ENCODE results near the gene IFNG-AS1.

The IFNG-AS1 gene

DNA sequence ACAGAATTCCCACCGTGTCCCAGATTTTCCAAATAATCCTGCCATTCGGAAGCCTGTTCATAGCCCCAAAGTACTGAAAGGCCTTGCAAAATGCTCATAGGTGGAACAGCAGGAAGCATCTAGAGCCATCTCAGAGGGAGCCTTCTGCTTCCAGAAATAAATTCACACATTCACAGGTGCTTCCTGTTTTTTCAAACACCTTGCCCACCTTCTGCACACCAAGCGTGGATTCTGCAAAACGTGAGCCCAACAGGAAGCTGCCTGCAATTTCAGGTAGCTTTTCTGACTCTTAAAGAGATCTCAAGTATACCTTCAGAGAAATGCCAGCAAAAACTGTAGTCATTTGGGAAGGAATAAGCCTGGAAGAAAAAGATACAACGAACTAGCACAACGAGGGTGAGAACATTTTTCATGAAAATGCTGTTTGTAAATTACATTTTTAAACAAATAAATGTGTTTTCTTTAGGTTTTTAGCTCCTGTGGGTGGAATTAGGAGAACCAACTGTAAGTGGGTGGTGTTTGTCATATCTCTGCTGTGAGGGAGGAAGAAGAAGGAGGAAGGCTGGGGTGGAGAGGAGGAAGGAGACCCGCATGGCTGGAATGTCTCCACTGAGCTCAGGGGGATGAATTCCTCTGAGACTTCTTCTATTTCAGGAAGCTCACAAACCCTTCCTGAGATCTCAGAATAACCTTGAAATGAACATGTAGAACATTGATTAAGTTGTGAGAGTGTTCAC is at the start of gene IFNG-AS1:
TSS of gene IFNG-AS1 (plus strand) at position 264 of the 737 bp plus-strand sequence.
- no peak for DNase-seq (ENCODE audit: low read depth)

DNA sequence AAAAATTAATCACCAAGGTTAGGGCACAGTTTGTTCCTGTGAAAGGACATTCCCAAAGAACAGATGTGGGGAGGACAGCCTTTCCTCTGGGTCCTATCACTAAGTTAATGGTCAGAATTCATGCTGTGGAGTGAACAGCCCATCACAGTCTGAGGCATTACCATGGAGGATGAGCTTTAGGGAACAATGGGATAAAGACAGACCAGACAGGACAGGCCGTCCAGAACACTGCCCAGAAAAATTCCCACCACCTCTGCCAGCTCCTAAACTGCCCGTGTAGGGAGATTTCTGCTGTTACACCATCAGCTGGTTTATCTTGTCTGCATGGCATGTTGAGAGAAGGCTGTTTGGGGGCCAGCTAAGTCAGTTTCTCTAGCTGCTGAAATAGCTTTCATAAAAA is 49.6 kb upstream of the IFNG-AS1 start:
- no peak for DNase-seq (ENCODE audit: low read depth)

DNA sequence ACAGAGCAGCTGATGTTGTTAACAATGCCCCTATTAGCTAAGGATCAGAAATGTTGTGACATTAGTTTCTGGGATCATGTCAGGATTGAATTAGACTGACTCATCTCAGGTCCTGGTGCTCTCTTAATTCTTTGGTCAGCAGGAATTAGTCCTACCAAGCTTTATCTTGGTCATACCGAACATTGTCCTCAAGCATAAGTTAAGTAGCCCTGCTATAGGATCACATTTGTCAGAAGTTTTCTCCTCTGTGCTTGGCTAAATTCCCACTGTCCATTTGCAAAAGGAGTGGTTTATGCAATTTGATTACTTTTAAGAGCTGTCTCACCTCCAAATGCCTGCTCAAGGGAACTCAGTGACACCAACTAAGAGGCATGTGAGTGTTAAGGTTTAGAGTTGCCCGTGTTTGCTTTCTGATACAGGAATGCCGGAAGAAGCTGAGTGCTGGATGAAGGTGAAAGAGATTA is 48.4 kb upstream of the IFNG-AS1 start:
- no peak for DNase-seq (ENCODE audit: low read depth)

DNA sequence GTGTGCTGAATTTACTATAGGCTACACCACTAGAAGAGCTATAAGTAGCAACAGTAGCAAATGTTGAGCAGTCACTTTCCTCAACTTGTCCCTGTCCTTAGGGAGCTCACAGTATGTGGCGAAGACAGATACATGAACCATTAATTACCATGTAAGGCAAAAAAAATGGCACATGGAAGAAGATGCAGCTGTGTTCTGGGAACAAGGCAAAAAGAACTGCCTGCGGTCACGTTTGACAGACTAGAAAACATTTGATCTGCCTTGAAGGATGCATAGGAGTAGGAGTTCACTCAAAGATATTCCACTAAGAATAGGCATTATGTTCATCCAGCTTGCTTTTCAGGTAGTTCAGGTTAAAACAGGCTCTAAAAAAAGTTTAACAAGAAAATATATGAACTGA is 46.5 kb upstream of the IFNG-AS1 start:
- DNase-seq (ENCODE audit: low read depth): no peak

DNA sequence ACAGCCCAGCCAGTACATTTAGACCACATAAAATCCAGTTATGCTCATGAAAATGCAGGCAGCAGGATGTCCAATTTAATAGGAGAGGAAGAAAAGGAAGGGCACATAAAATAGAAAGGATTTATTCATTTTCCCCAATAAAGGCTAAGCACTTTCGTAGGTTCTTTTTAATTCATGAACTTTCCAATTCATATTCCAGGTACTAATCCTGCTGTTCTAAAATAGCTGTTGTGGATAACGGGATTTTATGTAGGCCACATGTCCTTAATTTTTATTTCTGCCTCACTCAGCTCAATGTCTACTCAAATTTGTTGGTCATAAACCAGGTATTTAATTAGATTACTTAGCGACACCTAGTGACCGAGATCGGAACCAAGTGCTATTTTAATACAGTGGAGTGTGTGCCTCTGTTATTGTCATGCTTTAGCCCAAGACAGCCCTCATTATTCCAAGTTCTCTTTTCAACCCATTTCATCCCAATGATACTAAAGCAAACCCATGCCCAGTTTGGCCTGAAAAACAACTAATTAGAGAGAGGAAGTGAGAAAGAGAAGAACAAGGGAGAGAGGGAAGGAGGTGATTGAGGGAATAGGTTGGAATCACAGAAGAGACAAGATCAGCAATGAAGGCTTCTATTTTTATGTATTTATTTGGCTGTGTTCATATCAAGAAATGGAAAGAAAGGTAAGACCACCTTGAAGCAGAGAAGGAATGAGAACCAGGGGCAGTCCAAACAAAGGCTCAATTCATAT is 45.9 kb upstream of the IFNG-AS1 start:
- DNase-seq (ENCODE audit: low read depth): no peak

DNA sequence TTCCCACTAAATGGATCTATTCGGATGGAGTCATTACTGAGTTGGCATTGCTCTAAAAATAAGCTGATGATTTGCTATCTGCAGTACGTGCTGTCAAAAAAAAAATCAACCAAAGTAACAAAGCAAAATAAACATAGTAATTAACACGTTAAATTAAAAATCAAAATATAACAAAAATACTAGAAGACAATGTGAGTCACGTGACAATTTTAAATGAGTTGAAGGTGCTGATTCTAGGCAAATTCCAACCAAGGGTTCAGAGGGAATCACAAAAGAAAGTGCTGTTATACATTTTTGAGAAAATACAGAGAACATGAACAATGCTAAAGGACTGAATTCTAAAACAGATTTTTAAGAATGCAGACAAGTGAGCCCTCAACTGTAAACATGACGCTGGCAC is 45.2 kb upstream of the IFNG-AS1 start:
- DNase-seq (ENCODE audit: low read depth): no peak

DNA sequence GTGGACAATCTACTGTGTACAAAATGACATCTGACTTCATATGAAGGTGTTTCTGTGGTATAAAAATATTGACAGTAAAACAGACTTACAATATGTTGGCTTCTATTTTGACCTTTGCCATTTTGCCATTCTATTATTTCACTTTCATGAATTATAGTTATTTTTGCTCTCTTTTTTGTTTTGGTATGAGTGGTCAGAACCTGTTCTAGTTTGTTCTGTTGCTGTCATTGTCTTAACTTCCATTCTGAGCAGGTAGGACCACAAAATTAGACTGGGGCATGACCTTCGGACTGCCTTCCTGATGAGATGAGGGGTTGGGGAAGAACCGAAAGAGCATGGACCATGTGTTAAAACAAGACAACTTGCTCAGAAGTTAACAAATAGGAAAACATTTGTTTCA is 36.5 kb upstream of the IFNG-AS1 start:
- DNase-seq (ENCODE audit: low read depth): no peak

DNA sequence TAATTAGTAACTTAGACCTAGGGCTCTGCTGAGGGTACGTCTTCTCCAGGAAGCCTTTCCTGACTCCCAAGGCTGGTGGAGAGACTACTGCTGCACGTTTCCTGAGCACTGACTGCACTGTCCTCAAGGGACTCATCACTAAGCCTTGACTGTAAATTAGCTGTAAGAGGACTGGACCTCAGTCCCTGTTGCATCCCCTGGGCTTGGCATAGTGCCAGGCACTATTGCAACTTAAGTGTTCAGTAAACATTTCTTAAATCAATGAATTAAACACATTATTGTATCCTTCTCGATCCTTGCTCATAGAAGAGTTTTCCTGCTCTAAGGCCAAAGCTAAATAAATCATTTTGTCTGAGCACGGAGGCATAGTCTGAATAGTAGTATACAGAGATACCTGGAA is 31.9 kb upstream of the IFNG-AS1 start:
- DNase-seq (ENCODE audit: low read depth): no peak

DNA sequence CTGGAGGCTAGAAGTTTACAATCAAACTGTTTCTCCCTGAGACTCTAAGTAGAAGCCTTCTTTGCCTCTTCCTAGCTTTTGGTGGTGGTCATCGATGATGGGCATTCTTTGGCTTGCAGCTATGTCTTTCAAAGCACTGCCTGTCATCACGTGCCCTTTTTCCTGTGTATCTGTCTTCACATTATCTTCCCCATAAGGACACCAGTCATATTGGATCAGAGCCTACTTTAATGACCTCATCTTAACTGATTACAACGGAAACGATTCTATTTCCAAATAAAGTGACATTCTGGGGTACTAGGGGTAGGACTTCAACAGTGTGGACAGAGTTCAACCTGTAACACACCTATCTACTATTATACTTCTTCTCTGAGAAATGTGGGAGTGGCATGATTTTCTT is 31.1 kb upstream of the IFNG-AS1 start:
- DNase-seq (ENCODE audit: low read depth): no peak

DNA sequence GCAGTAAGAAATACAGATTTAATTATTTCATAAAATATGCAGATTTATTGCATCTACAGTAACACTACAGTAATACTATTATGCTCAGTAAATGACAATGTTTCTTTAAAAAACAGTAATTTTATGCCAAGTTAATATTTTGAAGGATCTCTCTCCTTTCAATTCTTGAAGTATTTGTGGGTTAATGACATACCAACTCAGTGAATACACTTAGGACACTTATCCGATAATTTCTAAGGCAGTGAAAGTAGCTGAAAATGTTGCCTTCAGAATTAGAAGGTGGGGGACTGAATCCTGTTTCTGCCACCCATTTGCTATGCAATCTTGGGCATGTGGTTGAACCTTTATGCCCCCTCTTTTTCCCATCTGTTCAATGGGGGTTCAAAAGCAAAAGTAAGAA is 24.8 kb upstream of the IFNG-AS1 start:
- DNase-seq (ENCODE audit: low read depth): no peak

DNA sequence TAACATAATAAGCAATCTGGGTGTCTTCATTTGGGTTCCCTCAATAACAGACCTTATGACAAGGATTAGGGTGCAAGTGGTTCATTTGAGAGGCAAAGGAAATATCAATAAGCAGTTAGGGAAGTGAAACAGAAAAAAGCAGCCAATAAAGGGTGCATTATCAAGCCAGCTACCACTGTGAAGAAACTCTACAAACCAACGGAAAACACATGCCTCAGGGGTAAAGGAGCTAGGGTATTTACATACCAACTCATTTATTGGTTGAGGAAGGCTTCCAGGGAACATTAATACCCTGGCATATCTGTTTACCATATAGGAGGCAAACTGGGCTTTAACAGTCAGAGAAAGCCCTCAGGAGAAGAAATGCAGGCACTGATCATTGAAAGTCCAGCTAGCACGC is 22.7 kb upstream of the IFNG-AS1 start:
- no peak for DNase-seq (ENCODE audit: low read depth)

DNA sequence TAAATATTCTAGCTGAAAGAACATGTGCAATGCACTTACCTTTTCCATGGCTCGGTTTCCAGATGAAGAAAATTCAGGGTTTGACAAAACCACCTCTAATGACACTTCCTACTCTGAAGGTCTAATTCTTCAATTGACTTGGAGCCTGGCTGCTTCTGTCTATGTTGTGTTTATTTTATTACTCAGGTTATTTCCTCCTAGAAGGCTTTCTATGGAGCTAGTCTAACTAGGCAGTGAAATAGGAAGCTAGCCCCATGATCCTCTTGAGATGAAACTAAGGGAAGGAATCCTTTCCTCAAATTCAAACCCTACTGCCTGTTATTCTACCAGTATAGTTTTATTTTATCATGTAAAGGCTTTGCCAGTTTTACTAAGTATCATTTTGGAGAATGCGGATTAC is 20.9 kb upstream of the IFNG-AS1 start:
- no peak for DNase-seq (ENCODE audit: low read depth)

DNA sequence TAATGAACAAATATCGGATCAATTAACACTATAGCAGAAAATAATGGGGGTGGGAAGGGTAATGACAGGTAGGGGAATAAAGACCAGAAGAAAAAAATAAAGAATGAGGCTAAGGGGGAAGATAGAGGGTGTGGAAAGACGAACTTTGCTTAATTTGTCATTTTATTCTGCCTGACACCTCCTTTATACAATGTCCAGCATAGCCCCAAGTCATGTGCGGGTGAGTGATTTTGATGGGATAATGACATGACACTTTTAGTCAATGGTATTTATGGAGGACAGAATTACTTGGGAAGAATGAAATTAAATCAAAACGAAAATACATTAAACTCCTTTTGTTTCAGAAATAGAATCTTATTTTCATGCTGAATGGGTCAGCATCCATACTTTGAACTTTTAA is 20.5 kb upstream of the IFNG-AS1 start:
- no peak for DNase-seq (ENCODE audit: low read depth)

DNA sequence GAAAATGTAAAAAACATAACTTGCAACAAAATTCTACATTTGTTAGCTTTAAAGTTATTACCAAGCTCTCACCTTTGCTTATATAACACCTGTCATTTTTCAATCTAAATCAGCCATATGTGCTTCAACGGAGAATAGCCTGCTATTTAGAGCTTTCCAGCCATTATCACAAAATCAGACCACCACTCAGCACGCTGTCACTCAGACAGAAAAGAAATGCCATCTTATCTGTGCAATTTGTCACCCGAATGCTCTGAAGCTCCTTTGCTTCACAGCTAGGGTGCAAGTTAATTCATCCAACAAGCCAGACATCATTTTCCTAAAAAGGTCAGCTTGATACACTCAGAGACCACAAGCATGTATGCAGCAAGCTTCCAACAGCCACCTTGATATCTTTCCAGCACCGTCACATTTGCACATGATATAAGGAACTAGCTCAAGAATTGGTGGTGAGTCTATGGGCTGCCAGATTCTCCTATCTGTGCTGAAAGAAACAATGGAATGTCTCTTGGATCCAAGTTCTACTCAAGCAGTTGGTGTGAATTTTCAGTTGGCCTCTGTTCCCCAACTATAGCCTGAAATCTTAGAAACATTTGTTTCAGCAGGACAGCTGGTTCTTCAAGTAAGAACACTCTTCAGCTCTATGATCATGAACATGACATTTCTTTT is 20.0 kb upstream of the IFNG-AS1 start:
- no peak for DNase-seq (ENCODE audit: low read depth)

DNA sequence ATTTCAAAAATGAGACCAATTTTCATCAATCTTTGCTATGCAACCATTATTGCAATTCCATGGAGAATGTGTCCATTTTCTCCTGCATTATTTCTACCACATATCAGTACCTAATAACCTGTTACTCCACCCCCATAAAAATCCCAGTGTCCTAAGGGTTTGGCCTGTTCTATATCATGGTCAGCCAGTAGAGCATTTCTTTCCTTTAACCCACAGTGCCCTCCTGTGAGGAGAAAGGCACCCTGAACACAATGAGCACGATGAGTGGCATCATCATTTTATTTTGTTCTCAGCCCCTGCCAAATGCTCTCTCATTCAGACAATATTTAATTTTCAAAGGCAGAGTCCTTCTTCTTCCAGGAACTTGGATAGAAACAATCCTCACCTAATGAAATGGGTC is 11.6 kb upstream of the IFNG-AS1 start:
- DNase-seq (ENCODE audit: low read depth): no peak

DNA sequence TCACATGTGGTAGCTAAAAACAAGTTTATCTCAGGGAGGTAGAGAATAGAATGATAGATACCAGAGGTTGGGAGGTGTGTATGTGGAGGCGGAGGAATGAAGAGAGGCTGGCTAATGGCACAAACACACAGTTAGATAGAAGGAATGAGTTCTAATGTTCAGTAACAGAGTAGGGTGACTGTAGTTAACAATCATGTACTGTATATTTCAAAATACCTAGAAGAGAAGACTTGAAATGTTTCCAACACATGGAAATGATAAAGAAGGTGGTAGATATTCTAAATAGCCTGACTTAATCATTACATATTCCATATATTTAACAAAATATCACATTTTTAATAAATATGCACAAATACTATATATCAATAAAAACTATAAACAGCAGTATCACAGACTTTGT is 8.9 kb upstream of the IFNG-AS1 start:
- no peak for DNase-seq (ENCODE audit: low read depth)

DNA sequence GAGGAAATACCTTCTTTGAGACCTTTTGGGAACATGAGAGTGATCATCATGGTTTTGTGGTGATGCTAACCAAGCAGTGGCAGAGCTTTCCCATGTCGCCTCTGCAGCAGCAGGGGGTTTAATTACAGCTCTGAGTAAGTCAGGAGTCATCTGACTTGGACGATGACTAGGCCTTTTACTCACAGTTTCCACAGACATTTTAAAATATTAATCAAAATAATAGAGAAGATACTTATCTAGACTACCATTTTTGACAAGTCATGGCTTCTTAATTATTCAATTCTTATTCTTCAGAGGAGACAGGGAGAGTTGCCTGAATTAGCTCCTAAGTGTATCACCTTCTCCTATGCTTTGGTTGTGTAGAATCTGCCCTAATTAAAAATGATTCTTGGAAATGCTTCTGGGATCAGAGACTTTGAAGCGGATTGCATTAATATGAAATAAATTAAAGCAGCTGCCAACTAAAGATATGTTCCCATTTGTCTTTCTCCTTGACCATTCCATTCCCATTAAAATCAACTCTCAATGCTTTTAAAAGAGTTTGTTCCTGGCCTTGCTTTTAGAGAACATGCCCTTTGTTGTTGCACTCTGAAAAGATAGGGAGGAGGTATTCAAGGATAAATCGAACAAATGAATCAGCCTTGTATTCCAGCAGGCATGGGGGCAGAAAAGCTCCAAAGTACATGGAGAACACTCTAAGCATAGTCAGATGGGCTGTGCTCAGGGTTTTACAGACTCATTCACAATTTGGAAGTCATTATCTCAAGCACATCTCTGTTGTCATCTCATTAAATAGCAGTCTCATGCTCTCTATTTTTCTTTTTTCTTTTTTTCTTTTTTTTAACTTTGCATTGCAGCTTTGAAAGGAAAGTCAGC is 7.7 kb upstream of the IFNG-AS1 start:
- no peak for DNase-seq (ENCODE audit: low read depth)

DNA sequence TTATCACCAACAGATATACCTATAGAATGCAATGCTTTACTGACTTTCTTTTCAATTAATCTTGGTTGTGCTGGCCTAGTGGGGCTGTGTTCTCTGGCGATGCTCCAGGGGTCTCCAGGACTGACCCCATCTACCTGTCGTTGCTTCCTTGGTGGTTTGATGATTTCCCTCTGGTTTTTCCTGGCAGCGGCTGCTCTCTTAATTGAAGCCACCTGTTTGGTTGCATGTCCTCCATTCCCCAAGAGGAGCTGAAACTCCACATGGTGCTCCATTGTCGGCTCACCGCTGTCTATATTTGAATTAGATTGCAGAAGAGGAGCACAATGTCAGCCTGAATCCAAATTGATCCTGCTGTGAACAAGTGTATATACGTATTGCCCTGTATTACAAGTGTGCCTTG is 7.1 kb upstream of the IFNG-AS1 start:
- DNase-seq (ENCODE audit: low read depth): no peak

DNA sequence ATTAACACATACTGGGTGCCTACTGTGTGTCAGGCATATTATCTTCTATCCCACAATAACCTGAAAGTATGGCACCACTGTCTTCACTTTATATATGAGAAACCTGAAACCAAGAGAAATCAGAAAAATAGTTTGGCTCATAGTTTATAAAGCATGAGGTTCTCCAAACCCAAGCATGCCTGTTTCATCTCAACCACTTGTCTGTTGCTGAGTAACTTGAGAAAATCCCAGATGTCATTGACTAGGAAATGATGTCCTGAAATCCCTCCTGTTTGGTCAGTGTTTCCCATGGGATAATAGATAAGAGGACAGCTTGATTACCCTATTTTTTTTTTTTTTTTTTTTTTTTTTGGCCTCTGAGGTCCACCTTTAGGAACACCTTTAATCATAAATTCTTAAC is 2.6 kb upstream of the IFNG-AS1 start:
- DNase-seq (ENCODE audit: low read depth): no peak

DNA sequence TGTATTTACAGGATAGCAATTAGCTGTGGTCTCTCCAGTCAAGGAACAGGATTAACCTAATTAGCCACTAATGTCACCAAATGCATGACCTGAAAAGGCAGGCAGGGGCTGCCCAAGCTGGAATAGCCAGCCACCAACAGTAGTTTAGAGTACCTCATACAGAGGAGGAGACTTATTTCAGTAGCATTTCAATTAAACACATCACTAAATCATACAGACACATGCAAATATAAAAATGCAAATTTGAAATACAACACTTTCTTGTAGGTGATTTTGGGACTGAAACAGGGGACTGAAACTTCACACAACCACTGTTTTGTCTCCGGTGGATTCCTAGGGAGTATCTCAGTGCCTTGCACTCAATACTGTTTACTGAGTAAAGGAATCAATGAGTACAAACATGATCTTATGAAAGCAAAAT is 636 bp upstream of the IFNG-AS1 start:
- no peak for DNase-seq (ENCODE audit: low read depth)

DNA sequence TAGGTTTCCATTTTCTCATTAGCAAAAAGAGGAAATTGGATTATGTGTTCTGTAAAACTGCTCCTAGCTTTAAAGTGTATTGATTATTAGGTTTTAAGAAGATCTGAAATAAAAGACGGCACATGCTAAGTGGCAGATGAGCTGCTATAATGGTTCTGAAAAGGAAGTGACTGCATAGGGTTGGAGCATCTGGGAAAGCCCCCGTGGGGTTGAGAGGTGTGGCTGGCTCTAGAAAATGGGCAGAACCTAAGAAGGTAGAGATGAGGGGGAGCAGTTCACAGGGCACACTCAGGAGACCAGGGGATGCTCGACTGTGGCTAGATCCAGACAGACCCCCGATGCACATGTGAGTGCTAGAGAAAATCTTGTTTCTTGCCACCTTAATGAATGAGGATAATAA is 1.9 kb downstream of the IFNG-AS1 start:
- DNase-seq (ENCODE audit: low read depth): peak; percentile 23

DNA sequence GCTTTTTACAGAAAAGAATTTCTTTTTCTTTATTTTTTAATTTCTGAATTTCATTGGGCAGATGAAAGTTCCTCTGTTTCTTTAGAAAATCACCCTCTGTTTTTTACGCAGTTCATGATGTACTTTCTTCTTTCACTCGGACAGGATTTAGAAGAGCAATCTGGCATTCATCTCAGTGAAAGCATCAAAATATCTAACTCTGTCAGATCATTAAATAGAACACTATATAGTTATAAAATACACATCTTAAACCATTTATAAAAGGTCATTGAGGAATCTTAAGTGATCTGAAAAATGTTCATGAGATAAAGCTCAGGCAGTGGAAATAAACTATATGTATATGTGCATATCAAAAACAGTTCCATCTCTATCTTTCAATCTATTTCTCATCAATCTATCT is 3.9 kb downstream of the IFNG-AS1 start:
- no peak for DNase-seq (ENCODE audit: low read depth)

Measured in stimulated activated CD8-positive, alpha-beta memory T cell treated with anti-CD3 and anti-CD28 coated beads, Interleukin-12 subunit alpha, Interleukin-12 subunit beta, amount 100 ng/mL, for 4 hours (primary cell).